Endometrium (tissue), 2 donors: Measurements from ENCODE around the gene RAPGEF5.

Experiments
- FAIRE-seq: peaks from 2 replicates; lab custom pipeline; 2012; peaks lifted over from hg19 to GRCh38; lab: Jason Lieb, UNC
- donor health status: control.
- donor health status: control.

The RAPGEF5 gene

DNA sequence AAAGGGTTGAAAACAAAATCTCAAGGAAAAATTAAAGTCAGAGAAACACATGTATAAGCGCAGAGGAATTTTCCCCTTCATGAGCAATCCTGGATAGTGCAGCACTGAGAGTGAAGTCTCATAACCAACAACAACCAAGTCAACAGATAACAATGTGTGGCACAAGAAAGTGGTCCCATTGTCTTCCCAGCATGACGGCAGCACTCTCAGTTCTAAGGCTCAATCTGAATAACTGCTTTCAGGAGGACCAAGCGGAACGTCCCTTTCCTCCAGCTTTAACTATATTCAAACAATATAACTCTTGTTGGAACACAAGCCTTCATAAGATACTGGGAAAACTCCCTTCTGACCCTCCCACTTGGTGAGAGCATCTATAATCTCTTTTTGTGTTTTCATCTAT lies 137.9 kb downstream of the RAPGEF5 start:
- FAIRE-seq: no peak

DNA sequence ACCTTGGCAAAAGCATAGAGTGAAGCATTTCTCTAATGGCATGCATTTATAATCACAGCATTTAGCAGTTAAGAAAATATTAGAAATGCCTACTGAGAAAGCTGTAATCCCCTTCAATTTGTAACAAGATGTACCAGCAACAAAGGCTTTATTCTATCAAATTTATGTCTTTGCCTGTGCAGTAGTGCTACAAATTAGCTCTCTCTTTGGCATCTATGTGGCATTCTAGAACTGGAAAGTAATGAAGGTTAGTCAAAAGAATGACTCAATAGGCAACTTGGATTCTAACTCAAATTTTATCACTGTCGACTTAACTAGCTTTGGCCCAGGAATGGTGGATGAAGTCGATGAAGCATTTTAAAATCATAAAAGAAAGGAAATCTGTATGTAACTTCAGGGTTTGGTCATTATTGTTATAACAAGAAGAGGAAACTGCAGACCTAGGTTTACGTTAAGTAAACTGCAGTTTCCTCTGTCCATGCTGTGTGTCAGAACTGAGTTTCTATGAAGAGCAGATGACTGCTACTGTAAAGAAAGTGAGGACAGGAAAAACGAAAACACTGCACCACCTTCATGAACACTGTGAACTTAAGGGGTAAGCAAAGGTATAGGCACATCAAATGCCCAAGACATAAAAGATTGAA lies 140.0 kb downstream of the RAPGEF5 start:
- no peak for FAIRE-seq

DNA sequence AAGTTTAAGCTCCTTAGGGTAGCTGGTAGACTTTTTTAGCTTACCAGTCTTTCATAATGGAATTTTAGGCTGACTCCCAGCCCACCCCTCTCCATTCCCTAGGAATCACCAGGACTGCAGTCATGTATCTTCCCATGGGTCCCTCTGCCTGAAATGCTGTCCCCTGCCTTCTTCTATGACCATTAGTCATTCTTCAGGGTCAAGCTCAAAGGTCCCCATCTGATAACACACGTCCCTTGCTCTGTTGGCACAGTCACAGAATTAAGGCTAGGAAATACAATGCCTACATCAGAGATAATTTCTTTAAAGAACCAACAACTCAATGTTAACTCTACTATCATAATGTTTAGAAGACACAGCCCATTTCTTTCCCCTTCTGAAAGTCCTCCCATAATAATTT lies 140.6 kb downstream of the RAPGEF5 start:
- no peak for FAIRE-seq

DNA sequence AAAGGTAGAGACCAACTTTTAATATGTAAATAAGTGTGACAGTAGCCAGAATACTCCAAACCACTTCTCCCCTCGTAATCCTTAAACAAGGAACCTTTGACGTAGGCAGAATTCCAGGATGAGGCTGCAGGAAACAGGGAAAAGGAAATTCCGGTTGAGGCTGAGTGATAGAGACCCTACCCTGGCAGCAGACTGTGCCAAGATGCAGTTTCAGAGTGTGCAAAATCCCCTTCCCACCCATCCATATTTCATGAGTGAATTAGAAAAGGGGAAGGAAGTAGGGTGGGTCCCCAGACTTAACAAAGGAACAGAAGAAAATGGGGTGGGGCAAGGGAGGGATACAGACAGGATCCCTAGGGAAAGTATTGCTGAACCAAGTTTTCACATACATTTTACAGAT lies 143.0 kb downstream of the RAPGEF5 start:
- FAIRE-seq: no peak

DNA sequence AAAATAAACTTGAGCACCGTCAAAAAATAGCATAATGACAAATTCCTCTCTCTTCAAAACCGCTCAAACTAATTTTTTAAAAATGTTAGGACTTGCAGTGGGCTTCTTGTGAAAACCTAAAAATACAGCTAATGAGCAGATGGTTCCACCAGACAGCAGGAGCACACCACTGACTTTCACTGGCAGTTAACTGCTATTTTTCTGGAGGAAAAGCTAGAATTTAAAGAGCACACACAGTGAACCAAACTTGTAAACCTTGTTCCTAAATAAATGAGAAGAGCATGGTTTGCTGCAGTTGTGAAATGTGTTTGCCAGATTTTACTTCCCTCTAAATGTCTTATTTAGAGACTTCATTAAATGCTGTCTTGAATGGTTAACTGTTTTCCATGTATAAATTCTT lies 143.9 kb downstream of the RAPGEF5 start:
- FAIRE-seq: no peak

DNA sequence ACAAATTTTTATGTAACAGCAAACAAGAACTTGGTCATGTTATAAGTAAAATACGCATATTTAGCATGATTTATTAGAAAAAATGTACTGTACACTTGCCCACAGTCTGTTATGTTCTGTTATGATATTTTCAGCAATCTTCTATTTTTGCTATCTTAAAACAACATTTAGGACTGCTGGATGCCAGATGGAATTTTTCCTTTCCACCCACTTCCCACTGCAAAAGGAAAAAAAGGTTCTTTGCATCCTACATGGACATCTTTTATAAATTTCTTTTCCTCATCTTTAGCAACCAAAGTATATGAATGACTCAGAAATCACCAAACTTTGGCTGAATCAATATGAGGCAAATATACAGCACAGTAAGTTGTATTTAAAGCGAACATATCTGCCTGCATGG lies 146.0 kb downstream of the RAPGEF5 start:
- no peak for FAIRE-seq

DNA sequence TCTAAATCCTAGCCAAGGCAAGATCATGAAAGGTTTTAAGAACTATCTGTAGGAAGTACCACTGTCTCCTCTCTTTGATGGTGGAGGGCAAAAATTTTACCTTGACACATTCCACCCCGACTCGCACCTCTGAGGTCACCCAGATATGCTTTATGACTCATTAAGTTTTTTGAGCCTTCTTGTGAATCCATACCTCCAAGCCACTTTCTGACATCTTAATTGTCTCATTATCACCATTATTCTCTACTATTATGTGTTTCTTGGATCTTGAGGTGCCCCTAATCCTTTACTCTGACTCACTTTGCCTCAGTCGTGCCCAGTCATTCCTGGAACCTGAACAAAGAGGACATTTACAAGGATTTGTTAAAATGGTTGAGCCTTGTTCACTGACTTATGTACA lies 146.6 kb downstream of the RAPGEF5 start:
- FAIRE-seq: no peak

DNA sequence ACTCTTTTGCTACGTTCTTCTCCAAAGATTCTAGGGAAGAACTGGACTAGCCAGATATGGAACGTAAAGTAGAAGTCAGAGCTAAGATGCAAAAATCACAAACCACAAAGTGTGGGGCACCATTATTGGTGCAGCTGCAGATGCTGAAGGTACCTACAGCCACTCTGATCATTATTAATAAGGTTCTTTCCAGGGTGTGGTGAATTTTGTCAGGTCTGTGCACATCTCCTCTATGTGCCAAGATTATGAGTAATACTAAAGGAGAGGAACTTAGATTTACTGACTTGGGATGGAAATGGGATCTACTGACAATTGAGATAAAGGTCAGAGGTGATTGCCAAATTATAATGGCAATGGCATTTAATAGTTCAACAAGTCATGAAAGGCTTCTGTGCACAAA lies 148.2 kb downstream of the RAPGEF5 start:
- FAIRE-seq: no peak

DNA sequence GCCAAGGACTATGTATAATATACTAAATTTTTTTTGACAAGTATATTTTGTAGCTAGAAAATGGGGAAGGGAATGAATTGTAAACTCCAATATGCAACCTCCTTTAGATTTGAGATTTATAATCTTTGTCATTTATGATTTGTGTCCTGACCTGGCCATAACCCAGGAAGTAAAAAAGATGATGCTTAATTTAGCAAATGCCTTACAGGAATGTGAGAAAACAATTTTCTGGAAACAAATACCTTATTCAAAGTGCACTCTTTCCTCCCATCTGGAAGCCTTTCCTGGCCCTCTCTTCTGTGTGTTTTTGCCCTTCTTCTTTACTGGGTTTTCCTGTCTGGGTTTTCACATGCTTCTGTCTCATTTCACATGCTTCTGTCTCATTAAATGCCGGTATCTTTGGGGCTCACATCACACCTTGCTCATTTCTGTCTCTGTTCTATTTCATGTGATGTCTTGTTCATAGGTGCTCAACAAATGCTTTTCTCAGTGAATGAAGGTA lies 149.2 kb downstream of the RAPGEF5 start:
- FAIRE-seq: no peak

DNA sequence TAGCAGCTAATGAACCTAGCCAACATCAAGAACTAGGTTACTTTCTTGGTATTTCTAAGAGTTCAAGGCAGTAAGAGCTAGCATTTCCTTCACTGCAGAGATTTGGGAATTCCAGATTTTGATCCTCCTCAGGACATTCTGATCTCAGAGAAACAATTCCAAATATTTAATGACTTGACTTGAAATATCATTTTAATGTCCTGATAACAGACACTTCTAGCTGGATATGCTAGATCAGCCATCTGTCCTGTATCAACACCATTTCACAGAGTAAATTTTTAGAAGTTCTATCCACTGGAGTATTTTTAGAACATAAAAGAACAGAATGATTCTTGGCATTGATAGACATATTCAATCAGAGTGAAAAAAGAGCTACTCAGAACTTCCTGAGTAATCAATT lies 151.3 kb downstream of the RAPGEF5 start:
- FAIRE-seq: no peak

DNA sequence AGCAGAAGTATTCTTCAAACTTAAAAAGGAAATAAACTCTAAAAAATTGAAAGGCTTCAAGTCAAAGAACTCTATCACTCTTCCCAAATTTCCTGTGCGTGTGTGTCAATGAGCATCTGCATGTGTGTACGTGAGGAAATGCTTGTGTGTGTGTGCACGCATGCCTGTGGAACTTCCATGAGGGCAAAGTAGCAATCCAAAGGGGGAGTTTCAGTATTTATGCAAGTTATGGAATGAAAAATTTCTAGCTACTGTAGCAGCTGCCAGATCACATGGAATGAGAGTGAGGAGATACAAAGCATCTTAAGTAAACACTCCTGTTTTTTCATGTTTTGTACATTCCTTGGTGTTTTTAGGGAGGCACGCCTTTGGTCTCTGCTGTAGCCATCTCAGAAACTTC lies 152.6 kb downstream of the RAPGEF5 start:
- no peak for FAIRE-seq

DNA sequence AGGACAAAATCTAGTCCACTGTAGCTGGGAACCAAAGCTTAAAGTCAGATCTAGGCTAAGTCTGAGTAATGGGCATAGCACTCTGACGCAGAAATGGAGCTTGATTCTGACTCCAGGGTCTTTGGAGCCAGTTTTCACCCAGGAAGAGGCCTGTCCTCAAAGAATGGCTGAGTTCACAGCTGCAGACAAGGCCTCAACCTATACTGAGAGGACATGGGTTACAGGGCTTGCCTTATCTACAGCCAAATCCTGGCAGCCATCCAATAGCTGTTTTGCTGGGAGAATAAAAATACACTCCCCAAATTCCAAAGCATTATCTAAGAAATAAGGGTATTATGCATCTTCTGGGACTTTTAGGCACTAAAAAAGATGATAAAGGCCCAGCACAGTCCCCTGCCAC lies 154.8 kb downstream of the RAPGEF5 start:
- no peak for FAIRE-seq

DNA sequence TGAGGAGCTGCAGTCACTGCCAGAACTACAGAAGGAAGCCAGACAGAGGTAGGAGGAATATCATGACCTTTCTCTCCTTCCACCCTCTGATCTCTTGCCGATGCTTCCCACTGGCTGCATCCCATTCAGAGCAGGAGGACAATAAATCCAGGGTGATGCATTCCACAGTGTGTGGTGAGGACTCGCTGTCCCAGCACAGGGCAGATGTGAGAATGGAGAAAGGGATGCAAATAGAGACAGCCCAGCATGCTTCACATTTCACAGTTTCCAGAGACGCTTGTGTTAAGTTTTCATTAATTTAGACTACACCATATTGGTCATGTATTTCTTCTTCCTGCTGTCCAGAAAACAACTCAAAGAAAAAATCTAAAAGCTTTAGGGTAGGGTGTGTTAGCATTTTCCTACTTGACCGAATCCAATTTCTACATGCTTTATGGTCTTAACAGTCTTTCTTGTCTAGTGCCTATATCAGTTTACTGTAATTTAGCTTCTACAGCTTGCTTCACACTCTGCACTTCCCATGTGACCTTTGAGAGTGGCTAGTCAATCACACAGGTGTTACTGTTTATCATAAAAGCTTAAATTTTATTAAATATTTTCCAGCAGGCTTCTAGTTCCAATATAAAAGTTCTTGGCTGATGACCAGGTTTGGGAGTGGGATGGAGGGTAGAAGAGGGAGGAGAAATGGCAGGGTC lies 155.6 kb downstream of the RAPGEF5 start:
- FAIRE-seq: no peak

DNA sequence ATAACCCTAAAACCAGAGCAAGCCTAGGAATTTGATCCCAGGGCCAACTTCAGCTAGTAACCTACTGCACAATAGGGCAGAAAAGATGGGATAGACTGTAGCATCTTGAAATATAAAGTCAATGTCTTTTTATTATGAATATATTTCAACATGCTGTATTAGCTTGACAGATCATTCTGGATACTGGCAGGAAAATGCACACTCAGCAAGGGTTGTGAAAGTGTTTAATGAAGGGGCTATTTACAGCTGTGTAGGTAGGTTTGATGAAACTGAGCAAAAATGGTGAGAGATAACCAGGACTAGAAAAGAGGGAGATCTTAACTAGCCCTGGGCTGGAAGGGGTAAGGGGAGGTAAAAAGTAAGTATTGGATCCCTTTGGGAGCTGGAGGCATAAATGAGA lies 156.2 kb downstream of the RAPGEF5 start:
- no peak for FAIRE-seq

DNA sequence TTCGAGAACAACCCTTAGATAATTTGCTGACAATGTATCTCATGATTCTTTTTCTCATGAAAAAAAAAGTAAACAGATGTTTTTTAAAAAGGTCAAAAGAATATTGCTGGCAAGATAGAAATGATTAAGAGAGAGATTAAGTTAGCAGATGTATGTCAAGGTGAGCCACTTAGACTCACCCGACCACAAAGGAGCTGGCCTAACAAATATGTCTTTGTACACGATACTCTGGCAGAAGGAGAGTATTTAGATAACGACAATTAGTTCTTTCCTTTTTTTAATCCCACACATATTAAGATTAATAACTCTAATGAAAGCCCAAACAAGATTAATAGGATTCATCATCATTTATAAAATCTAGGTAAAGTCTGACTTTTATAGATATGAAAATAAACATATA lies 156.7 kb downstream of the RAPGEF5 start:
- FAIRE-seq: no peak

DNA sequence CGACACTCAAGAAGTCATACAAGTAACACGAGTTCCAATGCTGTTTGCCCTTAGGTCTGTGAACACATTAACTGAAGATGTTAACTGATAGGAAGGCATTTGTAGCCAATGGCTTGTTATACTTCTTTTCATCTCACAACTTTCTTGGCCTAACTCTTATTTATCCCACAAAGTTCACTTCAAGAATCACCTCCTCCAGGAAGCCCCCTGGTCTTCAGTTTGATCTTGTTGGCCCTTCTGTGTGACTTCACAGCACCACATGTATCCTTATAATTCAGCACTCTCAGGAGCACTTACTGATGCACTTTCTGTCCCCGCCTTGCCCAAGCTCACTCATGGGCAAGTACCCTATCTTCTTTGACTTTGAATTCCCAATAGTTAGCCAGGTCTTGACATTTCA lies 159.6 kb downstream of the RAPGEF5 start:
- FAIRE-seq: no peak

DNA sequence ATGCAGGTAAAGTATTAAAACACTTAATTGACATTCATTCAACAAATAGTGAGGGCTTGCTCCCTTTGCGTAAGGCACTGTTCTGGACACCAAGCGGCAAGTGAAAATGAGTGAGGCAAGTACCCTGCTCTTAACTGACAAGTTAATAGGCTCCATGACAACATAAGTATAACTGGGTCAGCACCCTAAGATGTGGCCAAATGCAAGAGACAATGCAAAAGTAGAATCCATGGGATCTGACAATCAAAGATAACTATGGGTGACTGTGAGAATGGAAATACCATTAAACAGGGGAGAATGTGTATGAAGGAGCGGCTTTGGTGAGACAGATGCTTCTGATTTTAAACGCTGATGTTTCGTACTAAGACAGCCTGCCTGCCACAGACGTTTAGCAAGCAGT lies 160.5 kb downstream of the RAPGEF5 start:
- FAIRE-seq: no peak

DNA sequence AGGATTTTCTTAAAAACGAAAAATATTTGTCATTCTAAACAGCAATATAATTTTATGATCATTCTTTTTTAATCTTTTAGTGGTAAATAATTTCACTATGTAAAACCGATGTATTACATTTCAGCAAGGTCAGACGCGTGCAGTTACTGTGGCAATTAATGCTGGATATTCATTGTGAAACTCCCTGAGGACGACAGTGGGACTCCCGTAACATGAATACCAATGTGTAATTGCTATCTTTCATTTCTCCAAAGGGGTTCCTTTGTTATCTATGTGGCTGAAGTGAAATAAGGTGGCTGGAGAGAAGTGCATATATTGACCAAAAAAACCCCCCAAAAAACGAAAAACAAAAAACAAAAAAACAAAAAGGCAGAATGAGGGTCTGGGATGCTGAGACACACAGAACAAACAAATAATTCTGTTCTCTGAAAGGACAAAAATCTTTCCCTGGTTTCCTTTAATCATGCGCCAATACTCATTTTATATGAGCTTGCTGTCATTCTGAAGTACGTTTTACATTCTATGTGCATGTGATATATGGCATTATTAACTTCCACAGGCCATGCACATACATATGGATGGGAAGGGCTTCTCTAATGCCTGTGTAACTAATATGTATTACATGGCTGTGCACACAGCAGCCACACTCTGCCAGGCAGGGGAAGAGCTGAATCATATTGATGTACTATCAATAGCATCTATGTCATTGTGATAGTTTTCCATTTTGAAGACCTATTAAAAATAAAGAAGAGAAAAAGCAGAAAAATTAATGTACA lies 161.4 kb downstream of the RAPGEF5 start:
- no peak for FAIRE-seq

DNA sequence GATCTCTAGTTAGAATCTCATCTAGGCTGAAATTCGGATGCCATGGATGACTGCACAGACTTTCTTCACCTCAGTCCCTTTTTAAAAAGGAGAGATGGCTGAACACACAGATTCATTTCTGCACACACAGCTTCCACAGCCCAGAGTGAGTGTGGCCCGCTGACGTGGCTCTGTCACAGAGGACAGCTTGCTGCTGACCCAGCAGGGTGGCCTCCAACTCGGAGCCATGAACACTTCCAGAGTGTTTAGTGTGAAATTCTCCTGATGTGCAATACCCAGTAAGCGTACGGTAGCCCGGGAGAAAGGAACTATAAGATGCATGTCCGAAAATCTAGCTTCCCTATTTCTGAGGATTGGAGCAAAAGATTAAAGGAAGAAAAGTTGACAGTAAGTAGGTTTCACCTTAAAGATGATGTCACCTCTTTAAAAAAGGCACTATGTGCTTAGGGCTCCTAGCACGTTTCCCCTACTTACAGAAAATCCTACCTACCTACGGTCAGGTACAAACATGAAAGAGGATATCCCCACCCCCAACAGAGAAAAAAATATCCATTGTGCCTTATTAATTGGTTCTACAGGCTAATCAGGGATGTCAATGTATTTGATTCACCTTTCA lies 162.2 kb downstream of the RAPGEF5 start:
- no peak for FAIRE-seq

DNA sequence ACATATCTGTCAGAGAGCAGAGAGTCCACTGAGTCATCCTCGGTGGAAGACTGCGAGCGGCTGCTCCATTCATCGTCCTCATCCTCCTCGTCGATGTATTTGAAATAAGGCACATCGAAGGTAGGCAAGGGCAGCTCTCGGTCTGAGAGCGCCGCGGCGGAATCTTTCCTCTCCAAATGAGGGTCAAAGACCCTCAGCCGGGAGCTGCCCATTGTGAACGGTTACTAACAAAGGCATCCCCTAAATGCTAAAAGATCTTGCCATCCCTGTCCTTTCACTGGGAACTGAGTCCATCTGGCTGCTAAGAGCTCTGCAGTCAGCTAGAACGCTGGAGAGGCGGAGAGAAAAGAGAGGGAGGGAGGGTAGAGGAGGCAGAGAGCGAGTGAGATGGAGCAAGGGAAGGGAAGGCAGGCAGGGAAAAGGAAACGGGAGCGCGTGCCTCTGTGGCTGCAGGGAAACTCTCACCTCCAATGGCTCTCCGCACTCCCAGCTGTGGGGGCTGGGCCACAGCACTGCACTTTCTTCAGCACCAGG lies 163.4 kb downstream of the RAPGEF5 start:
- FAIRE-seq: no peak

DNA sequence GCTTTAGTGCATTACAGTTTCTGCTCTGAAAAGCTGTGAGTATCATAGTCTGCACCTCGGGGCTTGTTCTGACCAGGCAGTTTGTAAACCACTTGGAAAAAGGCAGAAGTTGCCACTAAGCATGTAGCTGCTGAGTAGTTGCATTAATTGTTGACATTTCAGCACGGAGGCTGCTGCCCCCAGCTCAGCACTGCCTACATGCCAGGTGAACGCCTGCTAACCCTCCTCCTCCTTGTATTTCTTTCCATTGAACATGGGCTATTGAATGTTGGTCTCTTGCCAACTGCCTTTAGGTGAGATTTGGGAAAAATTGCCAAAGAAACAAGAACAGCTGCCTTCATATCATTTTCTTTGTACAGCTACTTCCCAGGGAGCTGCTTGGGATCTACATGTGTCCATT lies 164.2 kb downstream of the RAPGEF5 start:
- no peak for FAIRE-seq

DNA sequence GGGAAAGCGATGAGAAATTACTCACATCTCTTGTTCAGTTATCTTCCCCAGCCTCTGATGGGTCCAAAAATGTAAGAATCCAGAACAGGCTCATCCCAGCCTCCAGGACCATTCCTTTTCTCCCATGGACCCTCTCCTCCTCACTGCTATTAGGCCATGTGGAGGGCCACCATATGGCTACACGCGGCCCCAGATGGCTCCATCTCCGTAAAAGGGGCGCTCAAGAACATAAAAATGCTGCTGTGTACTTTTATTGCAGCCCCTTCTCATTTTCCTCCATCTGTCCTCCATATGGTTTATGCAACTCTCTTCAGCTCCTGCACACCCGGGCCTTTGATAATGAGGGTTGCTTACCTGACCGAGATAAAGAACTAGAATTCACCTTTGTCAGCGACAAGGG lies 166.2 kb downstream of the RAPGEF5 start:
- FAIRE-seq: no peak

DNA sequence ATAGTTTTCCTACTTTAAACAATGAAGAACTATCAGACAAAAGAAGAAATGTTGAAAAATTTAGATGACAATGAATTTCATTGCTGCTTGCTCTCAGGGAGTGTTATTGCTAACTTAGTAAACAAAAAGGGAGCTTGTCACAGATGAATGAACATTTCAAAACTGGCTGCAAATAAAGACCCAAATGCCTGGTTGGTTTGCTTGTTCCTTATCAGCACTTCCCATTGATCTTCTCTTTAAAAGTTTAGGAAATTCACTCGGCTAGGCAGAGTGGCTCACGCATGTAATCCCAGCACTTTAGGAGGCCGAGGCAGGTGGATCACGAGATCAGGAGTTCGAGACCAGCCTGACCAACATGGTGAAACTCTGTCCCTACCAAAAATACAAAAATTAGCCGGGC lies 167.2 kb downstream of the RAPGEF5 start:
- no peak for FAIRE-seq
